AG10803 (cell line): ENCODE data around the gene PLBD1.

ENCODE experiments used
- DNase-seq: peaks from one replicate; pipeline ENCODE4 v3.0.0; 2010; ENCODE audit warnings: low read depth
- H3K4me3 ChIP-seq: 2 replicates; pipeline ENCODE4 v1.5.1; 2011; ENCODE audit warnings: mild to moderate bottlenecking, low read length, control low read depth
- TF ChIP-seq, protein P1 (sequence below): conservative IDR thresholded peaks from 2 replicates; pipeline ENCODE4 v1.5.1; 2011; ENCODE audit warnings: mild to moderate bottlenecking, low read length, control low read depth, inconsistent platforms

The PLBD1 gene

GRCh38 chr12:14607568-14607967 lies 39.9 kb upstream of the PLBD1 start:
- no peak overlapping the region for H3K4me3 ChIP-seq
- DNase-seq: no peak
- TF ChIP-seq, protein P1, sequence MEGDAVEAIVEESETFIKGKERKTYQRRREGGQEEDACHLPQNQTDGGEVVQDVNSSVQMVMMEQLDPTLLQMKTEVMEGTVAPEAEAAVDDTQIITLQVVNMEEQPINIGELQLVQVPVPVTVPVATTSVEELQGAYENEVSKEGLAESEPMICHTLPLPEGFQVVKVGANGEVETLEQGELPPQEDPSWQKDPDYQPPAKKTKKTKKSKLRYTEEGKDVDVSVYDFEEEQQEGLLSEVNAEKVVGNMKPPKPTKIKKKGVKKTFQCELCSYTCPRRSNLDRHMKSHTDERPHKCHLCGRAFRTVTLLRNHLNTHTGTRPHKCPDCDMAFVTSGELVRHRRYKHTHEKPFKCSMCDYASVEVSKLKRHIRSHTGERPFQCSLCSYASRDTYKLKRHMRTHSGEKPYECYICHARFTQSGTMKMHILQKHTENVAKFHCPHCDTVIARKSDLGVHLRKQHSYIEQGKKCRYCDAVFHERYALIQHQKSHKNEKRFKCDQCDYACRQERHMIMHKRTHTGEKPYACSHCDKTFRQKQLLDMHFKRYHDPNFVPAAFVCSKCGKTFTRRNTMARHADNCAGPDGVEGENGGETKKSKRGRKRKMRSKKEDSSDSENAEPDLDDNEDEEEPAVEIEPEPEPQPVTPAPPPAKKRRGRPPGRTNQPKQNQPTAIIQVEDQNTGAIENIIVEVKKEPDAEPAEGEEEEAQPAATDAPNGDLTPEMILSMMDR: no peak

DNA sequence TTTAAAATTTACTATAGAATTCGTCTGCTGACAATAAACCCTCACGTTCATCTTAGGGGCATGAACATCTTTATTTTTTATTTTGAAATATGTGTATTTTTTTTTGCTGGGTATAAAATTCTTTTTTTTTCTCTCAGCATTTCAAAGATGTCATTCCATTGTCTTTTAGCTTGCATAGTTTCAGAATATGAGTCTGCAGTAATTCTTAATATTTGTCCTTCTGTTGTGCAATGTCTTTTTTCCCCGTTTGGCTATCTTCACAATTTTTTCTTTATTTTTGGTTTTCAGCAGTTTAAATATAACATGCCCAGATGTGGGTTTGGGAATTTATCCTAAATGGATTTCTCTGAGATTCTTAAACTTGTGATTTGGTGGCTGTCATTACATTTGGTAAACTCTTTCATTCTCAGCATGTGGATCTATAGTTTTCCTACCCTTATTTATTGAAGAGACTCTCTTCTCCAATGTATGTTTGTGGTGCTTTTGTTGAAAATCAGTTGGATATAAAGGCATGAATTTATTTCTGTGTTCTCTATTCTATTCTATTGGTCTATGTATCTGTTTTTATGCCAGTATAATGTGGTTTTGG lies 37.8 kb upstream of the PLBD1 start:
- DNase-seq: no peak
- TF ChIP-seq, protein P1: no peak

DNA sequence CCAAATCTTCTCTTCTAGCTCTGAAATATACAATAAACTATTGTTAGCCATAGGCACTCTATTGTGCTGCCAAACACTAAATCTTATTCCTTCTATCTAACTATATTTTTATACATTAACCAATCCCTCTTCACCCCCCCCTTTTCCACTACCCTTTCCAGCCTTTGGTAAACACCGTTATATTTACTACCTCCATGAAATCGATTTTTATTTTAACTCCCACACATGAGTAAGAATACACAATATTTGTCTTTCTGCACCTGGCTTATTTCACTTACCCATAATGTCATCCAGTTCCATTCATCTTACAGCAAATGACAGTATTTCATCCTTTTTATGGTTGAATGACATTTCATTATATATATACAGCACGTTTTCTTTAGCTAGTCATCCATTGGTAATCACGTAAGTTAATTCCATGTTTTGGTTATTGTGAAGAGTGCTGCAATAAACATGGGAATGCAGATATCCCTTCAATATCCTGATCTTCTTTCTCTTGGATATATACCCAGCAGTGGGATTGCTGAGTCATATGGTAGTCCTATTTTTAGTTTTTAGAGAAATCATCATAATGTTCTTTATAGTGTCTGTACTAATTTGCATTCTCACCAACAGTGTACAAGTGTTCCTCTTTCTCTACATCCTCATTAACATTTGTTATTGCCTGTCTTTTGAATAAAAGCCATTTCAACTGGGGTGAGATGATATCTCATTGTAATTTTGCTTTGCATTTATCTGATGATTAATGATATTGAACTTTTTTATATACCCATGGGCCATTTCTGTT lies 34.2 kb upstream of the PLBD1 start:
- no peak overlapping the region for H3K4me3 ChIP-seq
- TF ChIP-seq, protein P1: no peak
- no peak for DNase-seq

More for the DNA sequence above, 37.8 kb upstream of the PLBD1 start:
- no peak overlapping the region for H3K4me3 ChIP-seq

GRCh38 chr12:14597480-14597879 lies 29.8 kb upstream of the PLBD1 start:
- TF ChIP-seq, protein P1: no peak
- no peak for DNase-seq
- H3K4me3 ChIP-seq: no peak overlapping the region

- no peak for DNase-seq
- H3K4me3 ChIP-seq: no peak overlapping the region
- TF ChIP-seq, protein P1: no peak
Observed at GRCh38 chr12:14591719-14592118, 24.0 kb upstream of the PLBD1 start.

DNA sequence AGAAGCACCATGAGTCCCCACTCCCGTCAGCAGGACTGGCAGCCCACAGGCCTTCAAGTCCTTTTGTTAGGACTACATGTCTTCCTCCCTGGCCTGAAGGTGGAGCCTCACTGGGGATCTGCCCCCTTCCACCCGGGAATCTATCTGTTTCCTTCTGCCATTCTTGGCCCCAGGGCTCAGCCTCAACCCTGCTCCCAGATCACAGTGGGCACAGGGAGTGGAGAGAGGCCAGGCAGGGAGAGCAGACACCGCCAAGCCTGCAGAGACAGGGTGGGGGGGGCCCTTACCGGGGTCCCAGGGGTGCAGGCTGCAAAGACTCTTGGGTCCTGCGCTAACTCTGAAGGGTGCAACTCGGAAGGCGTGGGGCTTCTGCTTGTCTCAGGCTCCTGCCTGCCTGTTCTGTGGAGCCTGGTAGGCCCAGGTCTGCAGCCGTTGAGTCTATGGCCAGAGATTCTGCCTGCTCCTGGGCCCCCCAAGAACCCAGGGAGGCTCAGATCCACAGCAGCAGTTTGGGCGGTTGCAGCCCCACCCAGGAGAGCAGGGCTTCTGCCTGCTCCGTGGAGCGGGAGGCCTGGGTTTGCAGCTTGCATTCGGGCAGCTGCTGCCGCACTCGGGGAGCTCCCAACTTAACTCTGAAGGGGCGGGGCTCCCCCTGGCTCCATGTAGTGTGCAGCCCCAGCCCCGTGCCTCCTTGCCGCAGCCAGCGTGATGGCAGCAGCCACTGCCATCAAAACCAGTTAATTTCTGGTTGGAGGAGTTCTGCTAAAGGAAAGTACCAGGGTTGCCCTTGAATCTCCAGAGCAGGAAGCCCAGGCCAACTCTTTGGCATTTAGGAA lies 21.7 kb upstream of the PLBD1 start:
- H3K4me3 ChIP-seq: no peak overlapping the region
- no peak for DNase-seq
- TF ChIP-seq, protein P1: no peak
